CD4-positive, alpha-beta T cell (primary cell): Measurements from ENCODE around the gene ECPAS. TPM values are rescaled to one million over a fixed set of nuclear protein-coding genes. Genes with fewer than 3 reads are reported as not detected.

ENCODE experiments used
- ATAC-seq: fragments of 200-7000 bp; cut with Tn5 transposase; one replicate; pipeline ENCODE4 v1.10.0; 2022; ENCODE audit warnings: mild to moderate bottlenecking; ENCODE audit not compliant: poor library complexity
- CTCF ChIA-PET: fragments of 350-600 bp; sonication (Branson Sonifier 250); formaldehyde crosslinking; loops from one replicate; lab custom pipeline; 2021; ENCODE audit warnings: antibody characterized with exemption, inconsistent platforms; lab: Charles Lee
- POLR2A ChIA-PET: fragments of 350-600 bp; sonication (Branson Sonifier 250); formaldehyde crosslinking; loops from one replicate; lab custom pipeline; 2021; ENCODE audit warnings: antibody characterized with exemption, inconsistent platforms; lab: Charles Lee
- DNase-seq, 14 experiments: peaks; one replicate each; pipeline ENCODE4 v3.0.0-alpha.2; 2013 to 2020; ENCODE audit warnings: mixed read lengths in 2 of 14
- H3K27ac ChIP-seq, 2 donors: one replicate each; pipeline versions ENCODE4 v1.5.1 to v1.7.0; 2013; ENCODE audit warnings: low read length in 2 of 2, low read depth in 1 of 2, mild to moderate bottlenecking in 1 of 2
- H3K27me3 ChIP-seq, 2 experiments: 1 replicate in 1 of 2; 2 replicates in 1 of 2; pipeline versions ENCODE4 v1.6.1 to v1.7.0; 2013; ENCODE audit warnings: low read length in 2 of 2, control low read depth in 1 of 2, mild to moderate bottlenecking in 1 of 2, moderate library complexity in 1 of 2; ENCODE audit not compliant: insufficient read depth in 2 of 2, control insufficient read depth in 1 of 2
- H3K36me3 ChIP-seq: one replicate; pipeline ENCODE4 v1.6.1; 2013; ENCODE audit warnings: low read length, control low read depth; ENCODE audit not compliant: insufficient read depth
- H3K4me1 ChIP-seq: one replicate; pipeline ENCODE4 v1.6.1; 2013; ENCODE audit warnings: low read length, control low read depth; ENCODE audit not compliant: insufficient read depth
- H3K4me3 ChIP-seq: one replicate; pipeline ENCODE4 v1.5.1; 2013; ENCODE audit warnings: mild to moderate bottlenecking, low read length, moderate library complexity
- H3K9me3 ChIP-seq, 2 experiments: 1 replicate in 1 of 2; 2 replicates in 1 of 2; pipeline versions ENCODE4 v1.6.1 to v1.7.0; 2013; ENCODE audit warnings: low read length in 2 of 2, mild to moderate bottlenecking in 2 of 2, control low read depth in 1 of 2, moderate library complexity in 1 of 2; ENCODE audit not compliant: control insufficient read depth in 1 of 2, insufficient read depth in 1 of 2
- H3K27ac Mint-ChIP-seq: one replicate; pipeline ENCODE4 v1.8.0; 2020; ENCODE audit warnings: mixed read lengths
- H3K27me3 Mint-ChIP-seq: one replicate; pipeline ENCODE4 v1.8.0; 2021; ENCODE audit warnings: mixed read lengths
- H3K36me3 Mint-ChIP-seq: one replicate; pipeline ENCODE4 v1.8.0; 2021; ENCODE audit warnings: low read depth, mixed read lengths
- H3K4me1 Mint-ChIP-seq: one replicate; pipeline ENCODE4 v1.8.0; 2021; ENCODE audit warnings: low read depth, mixed read lengths
- H3K4me3 Mint-ChIP-seq: one replicate; pipeline ENCODE4 v1.8.0; 2020; ENCODE audit warnings: mild to moderate bottlenecking, mixed read lengths
- H3K9me3 Mint-ChIP-seq: one replicate; pipeline ENCODE4 v1.8.0; 2020; ENCODE audit warnings: mixed read lengths
- CTCF ChIP-seq: fragments of 200-600 bp; IDR thresholded peaks from one replicate; pipeline ENCODE4 v1.8.0; 2022; ENCODE audit warnings: antibody characterized with exemption, mild to moderate bottlenecking
- intact Hi-C, 2 experiments: fragments of 100-400 bp; cut with DNase I in 1 of 2; cut with micrococcal nuclease in 1 of 2; formaldehyde crosslinking; loops; one replicate each; pipeline versions ENCODE4 v1.15.1 to v1.9.0; 2023 to 2025; cut with DNase I, micrococcal nuclease
- total RNA-seq, 174 experiments: library from RNA in 2 of 174; stranded (reverse) in 2 of 174; gene quantifications; one replicate each; pipeline ENCODE4 v1.2.3 and lab custom pipeline; 2021 to 2026

ECPAS gene
- total RNA-seq, 2 experiments from 2014 or later, result 36.6 to 37.5 TPM

GRCh38 chr9:111484572-111484894 is 350 bp upstream of the ECPAS start:
- intact Hi-C loops, result loop anchor here (1.0 to 10.0 kb wide), 6 partner anchors 41 to 1738 kb away; partner anchors contain the start of genes DNAJC25 (in 1 of the 2), FKBP15 (in 1 of the 2), KIAA1958 (in 1 of the 2) and PTBP3 (in 1 of the 2)
- no peaks in the 10 kb centered on the region for H3K36me3 ChIP-seq
- peaks cover 11% of the 10 kb centered on the region for H3K36me3 Mint-ChIP-seq
- no peak for TF ChIP-seq CTCF
- DNase-seq (no peak), ATAC-seq (no peak)
- no peaks in the 10 kb centered on the region for H3K27me3 Mint-ChIP-seq
- peak overlapping the region; percentile 83 for H3K27ac Mint-ChIP-seq
- POLR2A ChIA-PET, result interaction anchor here (0.6 to 3.7 kb wide), 3 partner anchors 42 to 1004 kb away, joined by 3 to 46 read pairs (median 3); partner anchors contain the start of gene ZNF483
- H3K9me3 ChIP-seq, result no peaks in the 10 kb centered on the region
- peaks cover 25% of the 10 kb centered on the region for H3K4me1 Mint-ChIP-seq
- H3K4me3 ChIP-seq, result peak overlapping the region; percentile 68
- H3K27me3 ChIP-seq, result no peaks in the 10 kb centered on the region
- peak overlapping the region; percentile 62 to 72 for H3K27ac ChIP-seq
- peak overlapping the region; percentile 86 for H3K4me3 Mint-ChIP-seq
- H3K9me3 Mint-ChIP-seq, result no peaks in the 10 kb centered on the region
- peaks cover 12% of the 10 kb centered on the region for H3K4me1 ChIP-seq
- CTCF ChIA-PET, result no interaction called here

GRCh38 chr9:111483439-111483857 is 735 bp downstream of the ECPAS start:
- Mint-ChIP-seq H3K36me3 (peaks cover 11% of the 10 kb centered on the region), H3K4me3 (no peak overlapping the region), H3K27me3 (no peaks in the 10 kb centered on the region), H3K9me3 (no peaks in the 10 kb centered on the region), H3K4me1 (peaks cover 32% of the 10 kb centered on the region), H3K27ac (no peak overlapping the region)
- intact Hi-C loops, result loop anchor here in 1 of 2 experiments (2.0 to 10.0 kb wide), 5 partner anchors 41 to 1739 kb away; partner anchors contain the start of genes FKBP15, KIAA1958, PTBP3 and SLC31A1
- DNase-seq (peak in 12 of 14 experiments; percentile 9 to 77 (median 38)), ATAC-seq (peak; percentile 53)
- H3K4me1 ChIP-seq, result peaks cover 12% of the 10 kb centered on the region
- CTCF ChIA-PET, result interaction anchor here (1.0 kb wide), 1 partner anchor 42 kb away, joined by 4 read pairs; the partner anchor contains the start of gene ZNF483
- POLR2A ChIA-PET, result interaction anchor here (0.7 to 3.7 kb wide), 8 partner anchors 9 to 1005 kb away, joined by 3 to 46 read pairs (median 6); partner anchors contain the start of genes DNAJC25, GNG10, HSDL2 and ZNF483
- H3K36me3 ChIP-seq, result no peaks in the 10 kb centered on the region
- no peak for TF ChIP-seq CTCF
- H3K9me3 ChIP-seq, result no peaks in the 10 kb centered on the region
- no peaks in the 10 kb centered on the region for H3K27me3 ChIP-seq
- peak overlapping the region; percentile 95 for H3K4me3 ChIP-seq
- H3K27ac ChIP-seq, result no peak overlapping the region

DNA sequence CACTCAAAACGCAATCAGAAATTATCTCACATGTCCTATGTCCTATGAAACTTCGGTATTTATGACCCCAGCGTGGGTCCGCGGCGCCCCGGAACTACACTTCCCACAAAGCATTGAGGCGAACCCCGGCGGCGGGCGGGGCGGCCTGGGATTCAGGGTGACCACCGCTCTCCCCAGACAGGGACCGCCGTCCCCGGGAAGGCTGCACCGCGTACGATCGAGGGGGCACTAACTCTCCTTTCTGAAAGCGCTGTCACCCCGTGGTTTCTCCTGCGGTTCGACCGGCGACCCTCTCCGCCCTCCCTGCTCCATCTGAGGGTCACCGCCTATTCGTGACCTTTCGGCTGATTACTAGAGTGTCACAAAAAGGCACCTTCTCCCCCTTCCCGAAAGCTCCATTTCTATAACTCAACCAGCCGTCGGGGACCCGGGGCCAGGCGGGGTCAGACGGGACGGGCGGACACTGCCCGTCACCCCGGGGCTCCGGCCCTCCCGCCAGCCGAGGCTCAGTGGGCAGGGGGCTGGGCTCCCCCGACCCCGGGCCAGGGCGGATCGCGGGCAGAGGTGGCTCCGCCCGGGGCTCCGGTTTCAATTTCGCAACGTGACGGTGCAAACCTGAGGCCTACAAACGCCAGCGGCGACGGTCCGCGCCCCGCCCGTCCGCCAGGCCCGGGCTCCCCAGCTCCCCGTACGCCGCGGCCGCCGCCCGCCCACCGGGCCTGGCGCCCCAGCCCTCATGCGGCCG is 1.3 kb downstream of the ECPAS start:
- TF ChIP-seq CTCF, result no peak
- Histone ChIP-seq H3K4me3 (peak overlapping the region; percentile 95), H3K36me3 (no peaks in the 10 kb centered on the region), H3K27me3 (no peaks in the 10 kb centered on the region), H3K9me3 (no peaks in the 10 kb centered on the region), H3K27ac (peak overlapping the region; percentile 64 to 78), H3K4me1 (peaks cover 12% of the 10 kb centered on the region)
- H3K4me3 Mint-ChIP-seq, result peak overlapping the region; percentile 90
- no peaks in the 10 kb centered on the region for H3K9me3 Mint-ChIP-seq
- intact Hi-C loops, result loop anchor here in 1 of 2 experiments (2.0 to 10.0 kb wide), 5 partner anchors 42 to 1739 kb away; partner anchors contain the start of genes FKBP15, KIAA1958, PTBP3 and SLC31A1
- peaks cover 32% of the 10 kb centered on the region for H3K4me1 Mint-ChIP-seq
- CTCF ChIA-PET, result interaction anchor here (1.0 kb wide), 1 partner anchor 43 kb away, joined by 4 read pairs; the partner anchor contains the start of gene ZNF483
- peaks cover 11% of the 10 kb centered on the region for H3K36me3 Mint-ChIP-seq
- ATAC-seq (peak; percentile 46), DNase-seq (peak; percentile 22 to 77 (median 44))
- H3K27me3 Mint-ChIP-seq, result no peaks in the 10 kb centered on the region
- peak overlapping the region; percentile 81 for H3K27ac Mint-ChIP-seq
- POLR2A ChIA-PET, result interaction anchor here (0.7 to 3.7 kb wide), 8 partner anchors 8 to 1226 kb away, joined by 3 to 46 read pairs (median 6); partner anchors contain the start of genes DNAJC25, GNG10, HSDL2 and TXN
